ENCODE data around the gene C8A.

The C8A gene

GRCh38 chr1:56890229-56890628 is 35.6 kb downstream of the C8A start:
- no peak for DNase-seq (ENCODE audit: low read depth)

- no peak for DNase-seq (ENCODE audit: low read depth)
These were observed 39.4 kb downstream of the C8A start for GRCh38 chr1:56894014-56894413.

- peak; percentile 16 for DNase-seq (ENCODE audit: low read depth)
These were observed 42.8 kb downstream of the C8A start for GRCh38 chr1:56897150-56898004.

- DNase-seq (ENCODE audit: low read depth) = no peak
These were observed 43.4 kb downstream of the C8A start for GRCh38 chr1:56898005-56898373.

- DNase-seq (ENCODE audit: low read depth) = no peak
These were observed 44.3 kb downstream of the C8A start for GRCh38 chr1:56898879-56899278.

- peak; percentile 53 for DNase-seq (ENCODE audit: low read depth)
These were observed 47.1 kb downstream of the C8A start for GRCh38 chr1:56901716-56902115.

- no peak for DNase-seq (ENCODE audit: low read depth)
These were observed 49.2 kb downstream of the C8A start for GRCh38 chr1:56903778-56904177.

GRCh38 chr1:56904663-56905397 is 50.2 kb downstream of the C8A start:
- no peak for DNase-seq (ENCODE audit: low read depth)

- DNase-seq (ENCODE audit: low read depth) = no peak
These were observed 51.1 kb downstream of the C8A start for GRCh38 chr1:56905667-56906066.

- no peak for DNase-seq (ENCODE audit: low read depth)
These were observed 54.1 kb downstream of the C8A start for GRCh38 chr1:56908619-56909221.

GRCh38 chr1:56910441-56910985 is 55.9 kb downstream of the C8A start:
- no peak for DNase-seq (ENCODE audit: low read depth)

GRCh38 chr1:56911098-56911938 is 56.7 kb downstream of the C8A start:
- DNase-seq (ENCODE audit: low read depth) = no peak

- no peak for DNase-seq (ENCODE audit: low read depth)
These were observed 57.7 kb downstream of the C8A start for GRCh38 chr1:56912325-56912724.

- no peak for DNase-seq (ENCODE audit: low read depth)
These were observed 61.4 kb downstream of the C8A start for GRCh38 chr1:56915960-56916359.

- no peak for DNase-seq (ENCODE audit: low read depth)
These were observed 62.0 kb downstream of the C8A start for GRCh38 chr1:56916630-56917029.

GRCh38 chr1:56917356-56917755 is 62.8 kb downstream of the C8A start:
- DNase-seq (ENCODE audit: low read depth) = no peak

GRCh38 chr1:56920591-56921001 is 66.0 kb downstream of the C8A start:
- DNase-seq (ENCODE audit: low read depth) = peak; percentile 34

- DNase-seq (ENCODE audit: low read depth) = no peak
These were observed 66.9 kb downstream of the C8A start for GRCh38 chr1:56921479-56921878.

GRCh38 chr1:56922070-56922469 is 67.5 kb downstream of the C8A start:
- DNase-seq (ENCODE audit: low read depth) = no peak

- DNase-seq (ENCODE audit: low read depth) = no peak
These were observed 67.9 kb downstream of the C8A start for GRCh38 chr1:56922507-56922906.

- no peak for DNase-seq (ENCODE audit: low read depth)
These were observed 68.6 kb downstream of the C8A start for GRCh38 chr1:56923201-56923600.

GRCh38 chr1:56924116-56924515 is 69.5 kb downstream of the C8A start:
- DNase-seq (ENCODE audit: low read depth) = no peak
